ENCODE measurements around the gene TRABD2B.

Gene TRABD2B

DNA sequence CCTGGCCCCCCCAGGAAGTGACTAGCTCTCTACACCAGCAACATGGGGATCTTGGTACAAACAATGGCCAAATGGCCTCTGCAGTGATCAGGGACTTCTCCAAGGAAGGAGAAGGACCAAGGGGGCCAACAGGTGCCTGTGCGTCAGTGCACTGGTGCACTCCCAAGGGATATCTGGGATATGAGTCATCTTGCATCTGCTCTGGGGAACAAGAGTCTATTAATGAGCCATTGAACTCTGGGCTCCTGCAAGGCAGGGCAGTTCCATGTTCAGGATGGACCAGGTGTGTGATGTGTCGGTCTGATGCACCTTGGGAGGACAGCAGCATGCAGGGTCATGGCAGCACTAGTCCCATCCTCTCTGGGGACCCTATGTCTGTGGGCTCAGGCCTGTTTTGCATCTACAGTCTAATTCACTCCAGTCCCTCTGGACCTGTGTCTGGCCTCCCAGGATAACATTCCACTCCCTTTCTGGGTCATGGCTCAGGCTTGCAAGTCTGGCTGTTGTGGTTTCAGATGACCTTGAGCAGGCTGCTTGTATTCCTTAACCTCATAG, 125.3 kb downstream of the TRABD2B start:
- DNase-seq: no peak

GRCh38 chr1:47870946-47871676, 126.1 kb downstream of the TRABD2B start:
- no peak for DNase-seq

DNA sequence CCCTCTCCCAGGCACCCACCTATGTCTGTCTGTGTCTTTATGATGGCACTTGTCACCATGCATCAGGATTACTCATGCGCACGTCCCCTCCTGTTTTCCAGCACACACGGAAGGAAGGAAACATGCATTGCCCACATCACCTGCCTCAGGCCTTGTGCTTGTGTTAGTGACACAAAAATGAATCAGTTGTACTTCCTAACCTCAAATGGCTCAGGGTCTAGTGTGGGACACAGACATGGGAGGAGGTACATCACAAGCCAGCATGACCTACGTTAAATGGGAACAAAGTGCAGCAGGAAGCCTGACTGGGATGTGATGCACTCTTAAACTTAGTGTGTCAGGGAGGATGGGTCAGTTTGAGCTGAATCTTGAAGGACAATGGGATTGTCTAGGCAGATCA, 126.7 kb downstream of the TRABD2B start:
- no peak for DNase-seq

DNA sequence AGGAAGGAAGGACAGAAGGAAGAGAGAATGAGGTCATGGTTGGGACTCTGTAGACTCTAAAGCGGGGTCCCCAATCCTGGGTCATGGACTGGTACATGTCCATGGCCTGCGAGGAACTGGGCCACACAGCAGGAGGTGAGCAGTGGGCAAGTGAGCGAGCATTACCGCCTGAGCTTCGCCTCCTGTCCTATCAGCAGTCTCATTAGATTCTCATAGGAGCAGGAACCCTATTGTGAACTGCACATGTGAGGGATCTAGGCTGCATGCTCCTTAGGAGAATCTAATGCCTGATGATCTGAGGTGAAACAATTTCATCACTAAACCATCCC, 128.9 kb downstream of the TRABD2B start:
- no peak for DNase-seq

GRCh38 chr1:47867438-47868347, 129.5 kb downstream of the TRABD2B start:
- DNase-seq: no peak

- no peak for DNase-seq
These were observed 130.4 kb downstream of the TRABD2B start for GRCh38 chr1:47866601-47867437.

GRCh38 chr1:47865881-47866535, 131.2 kb downstream of the TRABD2B start:
- DNase-seq: no peak

DNA sequence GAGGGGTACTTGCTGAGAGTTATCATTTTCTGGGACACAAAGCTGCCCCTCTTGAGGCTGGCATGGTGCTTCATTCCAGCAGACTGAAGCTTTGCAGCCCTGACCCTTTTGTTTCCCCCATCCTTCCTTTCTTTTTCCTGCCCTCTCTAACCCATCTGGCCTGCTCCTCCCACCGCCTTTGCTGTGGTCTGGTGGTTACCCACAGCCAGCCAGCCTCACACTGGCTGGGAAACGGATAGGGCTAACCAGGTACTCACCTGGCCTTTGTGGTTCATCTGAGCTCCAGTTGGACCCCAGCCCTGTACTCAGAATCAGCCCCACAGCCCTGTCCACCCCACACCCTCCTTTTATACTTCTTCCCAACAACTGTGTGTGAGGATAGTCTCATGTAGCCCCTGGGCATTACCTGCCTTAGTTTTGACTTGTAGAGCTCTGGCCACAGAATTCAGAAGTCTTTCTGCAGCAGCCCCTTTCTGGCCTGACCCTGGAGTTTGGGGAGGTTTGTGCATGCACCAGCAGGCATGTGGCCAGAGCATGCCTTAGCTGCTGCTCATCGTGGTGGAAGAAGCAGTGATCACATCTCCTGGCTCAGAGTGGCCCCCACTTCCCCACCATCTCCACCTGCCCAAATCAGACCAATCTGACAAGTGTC, 138.0 kb downstream of the TRABD2B start:
- no peak for DNase-seq

DNA sequence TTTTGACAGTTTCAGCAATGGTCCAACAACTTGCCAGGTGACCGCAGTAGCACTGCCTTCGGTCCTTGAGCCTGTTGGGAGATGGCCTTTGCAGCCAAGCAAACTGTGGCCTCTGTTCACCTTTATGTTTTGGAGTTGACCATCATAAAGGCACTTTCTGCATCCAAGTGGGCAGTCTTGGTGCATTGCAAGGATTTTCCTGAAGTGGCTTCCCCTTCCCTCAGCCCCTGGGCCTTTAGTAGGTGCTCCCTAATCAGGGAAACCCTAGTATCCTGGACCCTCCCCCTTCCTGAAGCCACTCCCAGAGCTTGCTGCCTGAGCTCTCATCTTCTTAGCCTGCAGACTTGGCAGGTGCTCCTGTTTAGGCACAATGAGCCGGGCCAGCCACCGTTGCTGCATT, 140.2 kb downstream of the TRABD2B start:
- DNase-seq: no peak

GRCh38 chr1:47855230-47855629, 142.0 kb downstream of the TRABD2B start:
- DNase-seq: no peak

DNA sequence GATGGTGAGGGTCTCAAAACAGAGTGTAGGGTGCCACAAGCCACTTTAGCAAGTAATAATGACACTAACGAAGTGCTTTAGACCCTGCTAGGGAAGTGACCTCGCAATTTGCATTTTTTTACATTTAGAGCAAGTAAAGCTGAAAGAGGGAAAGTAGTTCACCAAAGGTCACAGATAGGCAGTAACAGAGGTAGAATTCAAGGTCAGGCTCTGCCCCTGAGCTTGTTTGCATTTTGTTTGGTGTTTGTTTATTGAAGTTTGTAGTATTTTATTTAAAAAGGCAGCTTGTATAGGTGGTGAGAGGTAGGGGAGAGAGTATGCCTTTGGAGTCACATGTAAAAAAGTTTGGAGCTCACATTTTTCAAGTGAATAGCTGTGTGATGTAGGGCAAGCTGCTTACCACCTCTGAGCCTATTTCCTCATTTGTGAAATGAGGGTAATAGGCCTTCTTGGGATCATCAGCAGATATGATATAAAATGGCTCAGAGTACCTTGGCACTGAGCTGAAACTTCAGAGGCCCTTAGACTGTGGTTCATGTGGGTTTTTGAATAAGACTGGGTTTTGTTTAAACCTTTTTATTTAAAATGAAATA, 142.5 kb downstream of the TRABD2B start:
- DNase-seq: no peak

GRCh38 chr1:47853852-47854251, 143.3 kb downstream of the TRABD2B start:
- no peak for DNase-seq

DNA sequence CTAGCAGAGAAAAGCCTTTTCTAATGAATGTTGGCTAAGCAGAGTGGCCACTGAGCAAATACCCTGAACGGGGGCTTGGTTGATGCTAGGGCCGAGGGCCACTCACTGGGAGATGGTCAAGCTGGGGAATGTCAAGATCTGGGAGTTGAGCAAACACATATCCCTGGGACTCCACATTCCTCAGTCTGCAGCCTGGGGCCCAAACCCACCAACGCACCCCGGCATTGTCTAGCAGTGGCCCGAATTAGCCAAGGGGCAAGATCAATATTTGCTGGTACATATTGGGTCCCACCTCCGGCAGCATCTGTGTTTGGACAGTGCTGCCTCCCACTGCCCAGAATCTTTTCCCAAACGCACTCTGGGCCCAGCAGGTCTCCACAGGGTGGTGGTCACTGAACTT, 144.1 kb downstream of the TRABD2B start:
- no peak for DNase-seq

DNA sequence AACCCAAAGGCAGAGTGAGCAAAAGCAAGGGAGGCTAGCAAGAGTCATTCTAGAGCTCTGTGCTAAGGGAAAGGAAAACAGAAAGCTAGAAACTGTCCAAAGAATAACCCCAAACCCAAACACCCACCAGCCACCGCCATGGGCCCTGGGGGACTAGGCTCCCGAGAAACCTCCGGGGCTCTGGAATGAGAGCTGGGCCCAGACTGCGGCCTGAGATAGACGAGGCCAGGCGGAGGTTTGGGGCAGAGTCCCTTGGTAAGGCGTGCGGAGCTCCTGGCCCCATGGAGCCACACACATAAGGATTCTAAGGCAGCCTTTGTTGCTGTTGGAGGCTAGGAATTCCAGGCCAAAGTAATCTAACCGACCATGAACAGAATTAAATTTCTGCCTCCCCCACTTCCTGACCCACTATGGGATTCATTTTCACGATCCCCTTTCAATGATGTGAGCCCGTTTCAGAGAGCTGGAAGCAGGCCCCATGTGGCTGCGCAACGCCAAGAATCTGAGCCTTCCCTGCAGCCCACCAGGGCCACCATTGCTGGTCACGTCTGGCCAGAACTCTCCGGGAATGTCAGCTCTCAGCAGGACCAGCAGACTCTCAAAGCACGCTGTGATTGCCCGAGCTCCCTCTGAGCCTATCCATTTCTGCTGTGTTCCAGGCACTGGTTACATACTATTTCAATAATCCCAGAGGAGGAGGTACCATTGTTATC, 145.0 kb downstream of the TRABD2B start:
- no peak for DNase-seq

- no peak for DNase-seq
These were observed 146.7 kb downstream of the TRABD2B start for GRCh38 chr1:47850451-47850850.

DNA sequence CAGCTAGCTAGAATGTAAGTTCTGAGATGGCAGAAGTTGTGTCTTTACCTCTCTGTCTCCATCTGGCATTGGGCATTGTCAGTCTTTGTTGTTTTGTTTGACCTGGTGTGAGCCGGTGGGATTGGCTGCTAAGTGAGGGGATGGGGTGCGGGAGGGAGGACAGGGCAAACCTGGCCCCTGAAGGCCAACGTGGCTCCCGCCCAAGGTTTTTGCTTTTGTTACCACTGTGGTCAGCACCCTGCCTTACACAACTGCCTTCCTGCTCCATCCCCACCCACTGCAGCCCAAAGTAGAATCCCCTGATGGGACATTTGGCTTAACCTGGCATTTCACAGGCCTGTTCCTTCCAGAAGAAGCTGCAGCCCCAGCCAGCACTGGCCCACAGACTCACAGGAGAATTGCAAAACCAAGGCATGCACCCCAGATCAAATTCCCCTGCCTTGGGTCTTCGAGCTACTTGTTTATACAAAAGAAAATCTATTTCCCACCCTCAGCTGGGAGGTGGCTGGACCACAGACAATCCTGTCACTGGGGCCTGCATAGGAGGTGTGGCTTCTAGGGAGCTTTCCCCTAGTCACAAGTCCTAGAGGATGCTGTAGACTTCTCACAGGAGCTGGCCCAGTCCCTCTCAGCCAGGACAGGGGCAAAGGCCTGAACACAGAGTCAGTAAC, 147.5 kb downstream of the TRABD2B start:
- no peak for DNase-seq

DNA sequence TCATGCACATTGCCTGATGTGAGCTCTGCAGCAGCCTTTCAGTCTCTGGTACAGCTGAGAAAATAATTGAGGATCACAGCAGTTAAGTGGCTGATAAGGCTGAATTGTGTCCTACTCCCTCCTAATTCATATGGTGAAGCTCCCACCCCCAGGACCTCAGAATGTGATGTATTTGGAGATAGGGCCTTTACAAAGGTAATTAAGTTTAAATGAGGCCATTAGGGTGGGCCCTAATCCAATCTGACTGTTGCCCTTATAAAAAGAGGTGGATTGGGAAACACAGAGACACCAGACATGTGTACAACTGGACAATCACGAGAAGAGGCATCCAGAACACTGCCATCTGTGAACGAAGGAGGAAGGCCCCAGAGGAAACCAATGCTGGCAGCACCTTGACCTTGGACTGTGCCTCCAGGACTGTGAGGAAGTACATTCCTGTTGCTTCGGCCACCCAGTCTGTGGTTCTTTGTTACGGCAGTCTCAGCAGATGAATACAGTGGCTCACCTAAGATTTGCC, 148.1 kb downstream of the TRABD2B start:
- no peak for DNase-seq

DNA sequence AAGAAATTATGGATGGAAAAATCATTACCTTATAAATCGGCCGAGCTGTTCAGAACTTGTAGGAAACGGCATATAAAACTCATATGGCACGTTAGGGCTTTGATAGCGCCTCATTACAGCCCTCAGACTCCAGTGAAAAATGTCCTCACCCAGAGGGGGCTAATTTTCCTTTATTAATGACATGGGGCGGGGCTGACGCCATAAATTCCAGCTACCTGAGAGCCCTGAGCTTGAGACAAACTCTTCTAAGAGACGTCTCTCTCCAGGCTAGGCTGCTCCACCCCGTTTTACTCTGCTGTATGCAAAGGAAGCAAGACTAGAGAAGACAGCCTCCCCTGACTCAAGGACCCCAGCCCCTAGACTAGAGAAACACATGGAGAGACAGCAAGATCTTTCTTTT, 149.4 kb downstream of the TRABD2B start:
- DNase-seq: no peak

GRCh38 chr1:47844558-47844955, 152.6 kb downstream of the TRABD2B start:
- DNase-seq: no peak
